GM12878 (cell line): ENCODE results near the gene LIPG. TPM values are rescaled to one million over a fixed set of nuclear protein-coding genes. Genes with fewer than 3 reads are reported as not detected.

Source experiments
- ATAC-seq: fragments of 200-7000 bp; cut with Tn5 transposase; 3 replicates; pipeline ENCODE4 v1.9.1; 2020; ENCODE audit warnings: mild to moderate bottlenecking, moderate library complexity
- Bru-seq: library from RNA; stranded (reverse); fragments of 400-500 nt; gene quantifications from one replicate; lab custom pipeline; 2021; lab: Mats Ljungman, UMichigan
- BruChase-seq, 2 experiments: library from RNA; stranded (reverse); fragments of 400-500 nt; gene quantifications; one replicate each; lab custom pipeline; 2021; lab: Mats Ljungman, UMichigan
- BruUV-seq: library from RNA; stranded (reverse); fragments of 400-500 nt; replicated peaks from 2 replicates; lab custom pipeline; 2021; lab: Mats Ljungman, UMichigan
- CTCF ChIA-PET: fragments of 300-600 bp; sonication (Branson Sonifier 250); formaldehyde crosslinking; extraction: SDS; loops from one replicate; lab custom pipeline; 2021; ENCODE audit warnings: inconsistent platforms; lab: Yijun Ruan, JAX
- POLR2A ChIA-PET: fragments of 350-600 bp; formaldehyde crosslinking; extraction: SDS; loops from one replicate; lab custom pipeline; 2021; ENCODE audit warnings: inconsistent platforms; lab: Charles Lee
- RAD21 ChIA-PET: fragments of 300-600 bp; sonication (Branson Sonifier 250); formaldehyde crosslinking; loops from one replicate; lab custom pipeline; 2023; ENCODE audit warnings: antibody characterized with exemption; ENCODE audit not compliant: unreplicated experiment; lab: Charles Lee
- SMC1A ChIA-PET: fragments of 300-600 bp; sonication (Branson Sonifier 250); formaldehyde crosslinking; loops from one replicate; lab custom pipeline; 2023; ENCODE audit not compliant: unreplicated experiment, uncharacterized antibody; lab: Charles Lee
- DNase-seq: peaks from one replicate; pipeline ENCODE4 v3.0.0-alpha.2; 2011; ENCODE audit warnings: low read depth, low spot score
- FAIRE-seq: peaks from 3 replicates; lab custom pipeline; 2011; peaks lifted over from hg19 to GRCh38; lab: Jason Lieb, UNC
- H2AFZ ChIP-seq: 2 replicates; pipeline ENCODE4 v1.6.0; 2011; ENCODE audit warnings: low read depth, low read length, control low read depth; ENCODE audit not compliant: control insufficient read depth
- H3K27ac ChIP-seq: 2 replicates; pipeline ENCODE4 v1.5.1; 2011; ENCODE audit warnings: control low read depth; ENCODE audit not compliant: control insufficient read depth, insufficient read depth
- H3K27me3 ChIP-seq, 2 experiments: replicated peaks in 1 of 2; 2 replicates each; pipeline versions ENCODE4 v1.6.0 to v1.6.1; 2011; ENCODE audit warnings: low read length in 1 of 2; ENCODE audit not compliant: control insufficient read depth in 2 of 2, insufficient read depth in 2 of 2
- H3K36me3 ChIP-seq, 2 experiments: 2 replicates each; pipeline ENCODE4 v1.5.1; 2011; ENCODE audit warnings: low read length in 1 of 2; ENCODE audit not compliant: control insufficient read depth in 2 of 2, insufficient read depth in 2 of 2
- H3K4me1 ChIP-seq: 2 replicates; pipeline ENCODE4 v1.6.1; 2011; ENCODE audit warnings: mild to moderate bottlenecking, low read length, moderate library complexity, mixed read lengths; ENCODE audit not compliant: control insufficient read depth, insufficient read depth
- H3K4me2 ChIP-seq: 2 replicates; pipeline ENCODE4 v1.6.0; 2011; ENCODE audit warnings: control low read depth; ENCODE audit not compliant: control insufficient read depth, insufficient read depth
- H3K4me3 ChIP-seq: fragments of 200-600 bp; sonication (generic); 2 replicates; pipeline ENCODE4 v1.5.1; 2016
- H3K79me2 ChIP-seq: 2 replicates; pipeline ENCODE4 v1.6.0; 2011; ENCODE audit warnings: low read length; ENCODE audit not compliant: control insufficient read depth, insufficient read depth
- H3K9ac ChIP-seq: 2 replicates; pipeline ENCODE4 v1.8.0; 2011; ENCODE audit warnings: low read length, control low read depth, mixed read lengths; ENCODE audit not compliant: control insufficient read depth, insufficient read depth
- H3K9me3 ChIP-seq: replicated peaks from 3 replicates; pipeline ENCODE4 v1.5.1; 2011; ENCODE audit warnings: mild to moderate bottlenecking, low read length; ENCODE audit not compliant: control insufficient read depth, insufficient read depth
- H4K20me1 ChIP-seq: 2 replicates; pipeline ENCODE4 v1.6.0; 2011; ENCODE audit not compliant: control insufficient read depth, insufficient read depth
- ATF7 ChIP-seq: fragments of 450-650 bp; IDR thresholded peaks from 2 replicates; pipeline ENCODE4 v1.6.1; 2016; ENCODE audit warnings: low read depth, mild to moderate bottlenecking
- NFYB ChIP-seq: IDR thresholded peaks from 2 replicates; pipeline ENCODE4 v1.6.1; 2011; ENCODE audit warnings: low read depth, mild to moderate bottlenecking, low read length, improper control_type of control experiment, moderate library complexity; ENCODE audit not compliant: insufficient read depth
- POLR2A ChIP-seq: IDR thresholded peaks from 2 replicates; pipeline ENCODE4 v1.6.1; 2011; ENCODE audit warnings: low read depth, mild to moderate bottlenecking, low read length
- WGBS: methylation state at CpG from one replicate; pipeline ENCODE4 v1.1.6; 2016; ENCODE audit warnings: low lambda C conversion rate; ENCODE audit not compliant: insufficient replicate concordance, insufficient coverage; ENCODE audit errors: missing lambda C conversion rate; 5-methylcytosine and 5-hydroxymethylcytosine counted together
- in situ Hi-C: fragments of 300-500 bp; cut with MboI; formaldehyde crosslinking; loops from 9 replicates; pipeline ENCODE4 v1.14.3; 2018; ENCODE audit warnings: mixed read lengths
- intact Hi-C: fragments of 100-400 bp; cut with micrococcal nuclease; formaldehyde crosslinking; loops from one replicate; pipeline ENCODE4 v1.14.2; 2022; ENCODE audit not compliant: unreplicated experiment
- long read RNA-seq, 2 experiments: library from polyadenylated mRNA; unstranded; transcript quantifications; one replicate each; pipeline ENCODE4 v2.0.0, GENCODE V29; 2019 to 2020
- polyA minus RNA-seq, 3 experiments: library from RNA; depleted of rRNA, polyadenylated mRNA; stranded (reverse); fragments of >200 nt; gene quantifications; 2 replicates each; pipeline ENCODE4 v1.2.3, GENCODE V29; 2011
- polyA plus RNA-seq, 11 experiments: library from polyadenylated mRNA; depleted of rRNA in 4 of 11; unstranded in 6 of 11; stranded (reverse) in 5 of 11; fragments of >200 nt; fragmentation: Nextera tagmentation in 4 of 11; fragmentation: Illumina TruSeq in 1 of 11; extraction: Ambion mirVana in 4 of 11; extraction: Trizol in 1 of 11; gene quantifications; 1 replicate in 1 of 11; 2 replicates in 10 of 11; pipeline versions ENCODE4 v1.2.1 to v1.2.3, GENCODE V29; 2011 to 2016; ENCODE audit warnings: inconsistent platforms in 2 of 11, missing spikeins in 2 of 11, low read depth in 1 of 11
- total RNA-seq, 4 experiments: library from RNA; depleted of rRNA in 3 of 4; stranded (reverse); fragments of >200 nt in 3 of 4; fragmentation: Illumina TruSeq in 1 of 4; extraction: Trizol in 1 of 4; gene quantifications; 2 replicates each; pipeline versions ENCODE4 v1.2.1 to v1.2.3, GENCODE V29; 2013 to 2021
- TF ChIP-seq, protein P1 (sequence below): fragments of 450-650 bp; IDR thresholded peaks from 2 replicates; pipeline ENCODE4 v1.6.1; 2017; ENCODE audit warnings: mild to moderate bottlenecking, moderate library complexity
- TF ChIP-seq, protein P2 (sequence below): fragments of 150-350 bp; IDR thresholded peaks from 2 replicates; pipeline ENCODE4 v1.6.1; 2014; ENCODE audit warnings: mild to moderate bottlenecking, low read depth, low read length
- TF ChIP-seq, protein P3 (sequence below): fragments of 450-650 bp; IDR thresholded peaks from 2 replicates; pipeline ENCODE4 v1.6.1; 2016; ENCODE audit warnings: mild to moderate bottlenecking
- TF ChIP-seq, protein P4 (sequence below): IDR thresholded peaks from 2 replicates; pipeline ENCODE4 v1.6.1; 2011; ENCODE audit warnings: borderline replicate concordance, low read depth, mild to moderate bottlenecking, moderate library complexity, low read length; ENCODE audit not compliant: insufficient read depth, poor library complexity, severe bottlenecking

The LIPG gene
- not detected in 2 replicates for total RNA-seq (2013; cell fraction: nucleolus; rRNA removed)
- 0.06 and 0.11 TPM in 2 replicates for total RNA-seq (2014; rRNA removed)
- total RNA-seq (2014; rRNA removed; fragmentation: Illumina TruSeq; extraction: Trizol), result 0.27 and 0.41 TPM in 2 replicates
- 0.18 and 0.19 TPM in 2 replicates for total RNA-seq (2021)
- 0.55 TPM for polyA plus RNA-seq (2011; ENCODE audit: low read depth)
- polyA plus RNA-seq (2011; rRNA removed), result 0.01 and 0.10 TPM in 2 replicates
- not detected in 2 replicates for polyA plus RNA-seq (2011; cell fraction: cytosol; rRNA removed)
- not detected in 2 replicates for polyA plus RNA-seq (2011; cell fraction: nucleus; rRNA removed)
- 0.43 and 0.98 TPM in 2 replicates for polyA plus RNA-seq (2012)
- 0.09 and 0.22 TPM in 2 replicates for polyA plus RNA-seq (2014; fragmentation: Illumina TruSeq; extraction: Trizol)
- polyA plus RNA-seq (2014; fragmentation: Nextera tagmentation; extraction: Ambion mirVana), result under 1 TPM; 0.04 to 0.37 TPM
- polyA plus RNA-seq (2014; rRNA removed), result 0.55 and 0.61 TPM in 2 replicates
- polyA plus RNA-seq (2016; fragmentation: Nextera tagmentation; extraction: Ambion mirVana), result under 1 TPM in 1 of 2 experiments, not detected in 1; 0.33 TPM
- not detected in 2 replicates for polyA minus RNA-seq (2011; rRNA and poly(A)+ RNA removed)
- polyA minus RNA-seq (2011; cell fraction: cytosol; rRNA and poly(A)+ RNA removed), result not detected in 2 replicates
- polyA minus RNA-seq (2011; cell fraction: nucleus; rRNA and poly(A)+ RNA removed), result not detected in 2 replicates
- percentile 11 among the genes with signal in this experiment for Bru-seq, nascent RNA
- BruChase-seq, experiment 1, labeled RNA remaining after a 6-hour chase, result percentile 15 among the genes with signal in this experiment
- percentile 17 among the genes with signal in this experiment for BruChase-seq, experiment 2, labeled RNA remaining after a 2-hour chase
- long read RNA-seq, experiment 1, result 0 reads
- long read RNA-seq, experiment 2, partial matches to known transcripts, result 0 of 1 reads
- long read RNA-seq, experiment 2, other reads (novel, unspliced or antisense), result 1 of 1 reads

DNA sequence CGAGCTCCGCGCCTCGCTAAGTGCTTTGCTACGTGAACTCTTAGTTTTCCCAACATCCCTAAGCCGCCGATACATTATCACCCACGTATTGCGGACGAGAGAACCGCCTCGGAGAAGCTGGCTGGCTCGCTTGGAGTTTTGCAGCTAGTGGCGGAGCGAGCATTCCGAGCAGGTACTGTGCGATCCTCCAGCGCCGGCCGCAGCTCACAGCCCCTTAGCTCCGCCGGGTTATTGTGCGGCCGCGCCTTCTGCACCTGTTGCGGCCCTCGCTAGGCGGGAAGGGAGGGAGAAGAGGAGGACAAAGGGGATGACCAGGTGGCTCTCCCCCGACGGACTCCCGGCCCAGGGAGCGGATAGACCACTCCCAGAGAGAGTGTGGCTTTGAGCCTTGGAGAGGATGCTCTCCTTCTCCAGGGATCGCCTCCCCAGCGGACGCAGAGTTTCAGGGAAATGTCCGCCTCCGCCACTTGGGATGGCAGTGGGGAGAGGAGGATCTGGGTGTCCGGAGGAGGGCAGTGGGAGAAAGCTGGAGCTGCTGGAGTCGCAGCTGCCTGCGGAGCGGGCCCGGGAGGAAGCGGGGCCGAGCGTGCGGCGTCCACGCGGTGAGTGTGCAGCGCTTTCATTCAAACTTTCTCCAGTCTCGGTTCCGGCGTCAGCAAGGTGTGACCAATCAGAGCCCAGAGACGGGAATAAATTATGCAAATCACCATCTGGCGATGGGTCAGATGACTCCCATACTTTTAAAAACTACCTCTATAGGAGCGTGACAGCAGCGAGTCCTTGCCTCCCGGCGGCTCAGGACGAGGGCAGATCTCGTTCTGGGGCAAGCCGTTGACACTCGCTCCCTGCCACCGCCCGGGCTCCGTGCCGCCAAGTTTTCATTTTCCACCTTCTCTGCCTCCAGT is at the start of gene LIPG:
TSS of gene LIPG (plus strand) at position 769 of the 905 bp plus-strand sequence. CDS start 252 bp downstream, outside the sequence.
- BruUV-seq, result no TSS peak
- ChIA-PET POLR2A (no interaction called here), RAD21 (no interaction called here), SMC1A (interaction anchor here (2.7 kb wide), 1 partner anchor 298 kb away, joined by 10 read pairs; no protein-coding TSS in a partner anchor), CTCF (no interaction called here)
- Histone ChIP-seq H3K9ac (no peak within 1 kb of the TSS), H3K27me3 (peaks cover 10 to 16% of the 10 kb centered on the region in 2 experiments; a peak in 3 of 4 replicates), H3K4me3 (no peak within 1 kb of the TSS), H3K4me1 (no peaks in the 10 kb centered on the region), H2AFZ (no peak within 1 kb of the TSS), H3K9me3 (no peaks in the 10 kb centered on the region), H3K36me3 (no peaks in the 10 kb centered on the region), H3K4me2 (peak within 1 kb of the TSS; percentile 14; the same call in 1 of the 2 replicates), H3K79me2 (no peaks in the 10 kb centered on the region), H3K27ac (no peak within 1 kb of the TSS), H4K20me1 (no peaks in the 10 kb centered on the region)
- FAIRE-seq (no peak), ATAC-seq (no peak), DNase-seq (no peak)
- intact Hi-C loops, result no loop called here
- WGBS, result 29% methylated on average over 66 of the region's 67 CpGs
- in situ Hi-C loops, result no loop called here
- TF ChIP-seq, protein P1, sequence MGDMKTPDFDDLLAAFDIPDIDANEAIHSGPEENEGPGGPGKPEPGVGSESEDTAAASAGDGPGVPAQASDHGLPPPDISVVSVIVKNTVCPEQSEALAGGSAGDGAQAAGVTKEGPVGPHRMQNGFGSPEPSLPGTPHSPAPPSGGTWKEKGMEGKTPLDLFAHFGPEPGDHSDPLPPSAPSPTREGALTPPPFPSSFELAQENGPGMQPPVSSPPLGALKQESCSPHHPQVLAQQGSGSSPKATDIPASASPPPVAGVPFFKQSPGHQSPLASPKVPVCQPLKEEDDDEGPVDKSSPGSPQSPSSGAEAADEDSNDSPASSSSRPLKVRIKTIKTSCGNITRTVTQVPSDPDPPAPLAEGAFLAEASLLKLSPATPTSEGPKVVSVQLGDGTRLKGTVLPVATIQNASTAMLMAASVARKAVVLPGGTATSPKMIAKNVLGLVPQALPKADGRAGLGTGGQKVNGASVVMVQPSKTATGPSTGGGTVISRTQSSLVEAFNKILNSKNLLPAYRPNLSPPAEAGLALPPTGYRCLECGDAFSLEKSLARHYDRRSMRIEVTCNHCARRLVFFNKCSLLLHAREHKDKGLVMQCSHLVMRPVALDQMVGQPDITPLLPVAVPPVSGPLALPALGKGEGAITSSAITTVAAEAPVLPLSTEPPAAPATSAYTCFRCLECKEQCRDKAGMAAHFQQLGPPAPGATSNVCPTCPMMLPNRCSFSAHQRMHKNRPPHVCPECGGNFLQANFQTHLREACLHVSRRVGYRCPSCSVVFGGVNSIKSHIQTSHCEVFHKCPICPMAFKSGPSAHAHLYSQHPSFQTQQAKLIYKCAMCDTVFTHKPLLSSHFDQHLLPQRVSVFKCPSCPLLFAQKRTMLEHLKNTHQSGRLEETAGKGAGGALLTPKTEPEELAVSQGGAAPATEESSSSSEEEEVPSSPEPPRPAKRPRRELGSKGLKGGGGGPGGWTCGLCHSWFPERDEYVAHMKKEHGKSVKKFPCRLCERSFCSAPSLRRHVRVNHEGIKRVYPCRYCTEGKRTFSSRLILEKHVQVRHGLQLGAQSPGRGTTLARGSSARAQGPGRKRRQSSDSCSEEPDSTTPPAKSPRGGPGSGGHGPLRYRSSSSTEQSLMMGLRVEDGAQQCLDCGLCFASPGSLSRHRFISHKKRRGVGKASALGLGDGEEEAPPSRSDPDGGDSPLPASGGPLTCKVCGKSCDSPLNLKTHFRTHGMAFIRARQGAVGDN, result no peak
- TF ChIP-seq, protein P2, sequence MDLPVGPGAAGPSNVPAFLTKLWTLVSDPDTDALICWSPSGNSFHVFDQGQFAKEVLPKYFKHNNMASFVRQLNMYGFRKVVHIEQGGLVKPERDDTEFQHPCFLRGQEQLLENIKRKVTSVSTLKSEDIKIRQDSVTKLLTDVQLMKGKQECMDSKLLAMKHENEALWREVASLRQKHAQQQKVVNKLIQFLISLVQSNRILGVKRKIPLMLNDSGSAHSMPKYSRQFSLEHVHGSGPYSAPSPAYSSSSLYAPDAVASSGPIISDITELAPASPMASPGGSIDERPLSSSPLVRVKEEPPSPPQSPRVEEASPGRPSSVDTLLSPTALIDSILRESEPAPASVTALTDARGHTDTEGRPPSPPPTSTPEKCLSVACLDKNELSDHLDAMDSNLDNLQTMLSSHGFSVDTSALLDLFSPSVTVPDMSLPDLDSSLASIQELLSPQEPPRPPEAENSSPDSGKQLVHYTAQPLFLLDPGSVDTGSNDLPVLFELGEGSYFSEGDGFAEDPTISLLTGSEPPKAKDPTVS, result no peak
- TF ChIP-seq, protein P3, sequence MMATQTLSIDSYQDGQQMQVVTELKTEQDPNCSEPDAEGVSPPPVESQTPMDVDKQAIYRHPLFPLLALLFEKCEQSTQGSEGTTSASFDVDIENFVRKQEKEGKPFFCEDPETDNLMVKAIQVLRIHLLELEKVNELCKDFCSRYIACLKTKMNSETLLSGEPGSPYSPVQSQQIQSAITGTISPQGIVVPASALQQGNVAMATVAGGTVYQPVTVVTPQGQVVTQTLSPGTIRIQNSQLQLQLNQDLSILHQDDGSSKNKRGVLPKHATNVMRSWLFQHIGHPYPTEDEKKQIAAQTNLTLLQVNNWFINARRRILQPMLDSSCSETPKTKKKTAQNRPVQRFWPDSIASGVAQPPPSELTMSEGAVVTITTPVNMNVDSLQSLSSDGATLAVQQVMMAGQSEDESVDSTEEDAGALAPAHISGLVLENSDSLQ, result no peak
- TF ChIP-seq POLR2A (peak; percentile 29; the same call in 1 of the 2 replicates), NFYB (0 out of 2 replicates have a peak, but pooled peaks have one; percentile 16), ATF7 (no peak)
- TF ChIP-seq, protein P4, sequence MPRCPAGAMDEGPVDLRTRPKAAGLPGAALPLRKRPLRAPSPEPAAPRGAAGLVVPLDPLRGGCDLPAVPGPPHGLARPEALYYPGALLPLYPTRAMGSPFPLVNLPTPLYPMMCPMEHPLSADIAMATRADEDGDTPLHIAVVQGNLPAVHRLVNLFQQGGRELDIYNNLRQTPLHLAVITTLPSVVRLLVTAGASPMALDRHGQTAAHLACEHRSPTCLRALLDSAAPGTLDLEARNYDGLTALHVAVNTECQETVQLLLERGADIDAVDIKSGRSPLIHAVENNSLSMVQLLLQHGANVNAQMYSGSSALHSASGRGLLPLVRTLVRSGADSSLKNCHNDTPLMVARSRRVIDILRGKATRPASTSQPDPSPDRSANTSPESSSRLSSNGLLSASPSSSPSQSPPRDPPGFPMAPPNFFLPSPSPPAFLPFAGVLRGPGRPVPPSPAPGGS, result no peak
